IMR-90 (cell line): ENCODE results near the gene FAM89B. TPM values are rescaled to one million over a fixed set of nuclear protein-coding genes. Genes with fewer than 3 reads are reported as not detected.

Source experiments
- ATAC-seq: fragments of 200-7000 bp; cut with Tn5 transposase; 2 replicates; pipeline ENCODE4 v1.9.1; 2020; ENCODE audit warnings: low read depth, mild to moderate bottlenecking, moderate library complexity
- BruUV-seq: library from RNA; stranded (reverse); fragments of 400-500 nt; replicated peaks from 2 replicates; lab custom pipeline; 2021; lab: Mats Ljungman, UMichigan
- CTCF ChIA-PET: fragments of 300-600 bp; formaldehyde crosslinking; extraction: SDS; loops from one replicate; lab custom pipeline; 2021; ENCODE audit warnings: antibody characterized with exemption; lab: Yijun Ruan, JAX
- POLR2A ChIA-PET: fragments of 300-600 bp; sonication (Branson Sonifier 250); formaldehyde crosslinking; loops from one replicate; lab custom pipeline; 2022; ENCODE audit warnings: antibody characterized with exemption; ENCODE audit not compliant: unreplicated experiment; lab: Charles Lee
- DNase-seq: peaks from one replicate; pipeline ENCODE4 v3.0.0; 2013
- H2AFZ ChIP-seq: replicated peaks from 2 replicates; pipeline ENCODE3; 2013; ENCODE audit warnings: low read length, mild to moderate bottlenecking; ENCODE audit not compliant: poor library complexity
- H2AK5ac ChIP-seq: 2 replicates; pipeline ENCODE4 v1.6.1; 2013; ENCODE audit warnings: low read depth, low read length, inconsistent platforms
- H2AK9ac ChIP-seq: replicated peaks from 2 replicates; pipeline ENCODE3; 2013; ENCODE audit warnings: mild to moderate bottlenecking, low read depth, low read length, moderate library complexity; ENCODE audit not compliant: poor library complexity
- H2BK120ac ChIP-seq: 2 replicates; pipeline ENCODE4 v1.6.1; 2013; ENCODE audit warnings: low read depth, low read length, inconsistent platforms
- H2BK15ac ChIP-seq: 3 replicates; pipeline ENCODE4 v1.6.1; 2013; ENCODE audit warnings: low read depth, low read length, inconsistent platforms
- H2BK20ac ChIP-seq: 2 replicates; pipeline ENCODE4 v1.6.1; 2013; ENCODE audit warnings: low read depth, mild to moderate bottlenecking, inconsistent platforms, low read length, moderate library complexity
- H2BK5ac ChIP-seq: 2 replicates; pipeline ENCODE4 v1.6.1; 2013; ENCODE audit warnings: mild to moderate bottlenecking, low read depth, low read length, inconsistent platforms; ENCODE audit not compliant: poor library complexity, severe bottlenecking
- H3K14ac ChIP-seq: replicated peaks from 2 replicates; pipeline ENCODE4 v1.6.1; 2013; ENCODE audit warnings: low read depth, low read length, inconsistent platforms
- H3K18ac ChIP-seq: 2 replicates; pipeline ENCODE4 v1.6.1; 2013; ENCODE audit warnings: low read depth, low read length, control low read depth
- H3K23ac ChIP-seq: 2 replicates; pipeline ENCODE4 v1.6.1; 2013; ENCODE audit warnings: low read depth, low read length, inconsistent platforms
- H3K27ac ChIP-seq: 2 replicates; pipeline ENCODE4 v1.5.1; 2013; ENCODE audit warnings: mild to moderate bottlenecking, control low read depth, low read length; ENCODE audit not compliant: insufficient read depth
- H3K27me3 ChIP-seq: 2 replicates; pipeline ENCODE4 v1.6.1; 2013; ENCODE audit warnings: low read length; ENCODE audit not compliant: control insufficient read depth, insufficient read depth
- H3K36me3 ChIP-seq: 2 replicates; pipeline ENCODE4 v1.6.1; 2013; ENCODE audit warnings: low read length, mixed read lengths; ENCODE audit not compliant: control insufficient read depth, insufficient read depth
- H3K4ac ChIP-seq: 2 replicates; pipeline ENCODE4 v1.6.1; 2013; ENCODE audit warnings: low read depth, low read length, inconsistent platforms
- H3K4me1 ChIP-seq: 2 replicates; pipeline ENCODE4 v1.6.1; 2013; ENCODE audit warnings: low read length, mixed read lengths; ENCODE audit not compliant: control insufficient read depth, insufficient read depth
- H3K4me2 ChIP-seq: 2 replicates; pipeline ENCODE4 v1.6.1; 2013; ENCODE audit warnings: low read depth, mild to moderate bottlenecking, control low read depth, low read length, moderate library complexity
- H3K4me3 ChIP-seq: 2 replicates; pipeline ENCODE4 v1.5.1; 2013; ENCODE audit warnings: low read depth, mild to moderate bottlenecking, control low read depth, low read length, moderate library complexity; ENCODE audit not compliant: insufficient read depth
- H3K56ac ChIP-seq: 2 replicates; pipeline ENCODE4 v1.6.1; 2013; ENCODE audit warnings: low read length, inconsistent platforms; ENCODE audit not compliant: insufficient read depth; ENCODE audit errors: extremely low read depth
- H3K79me1 ChIP-seq, 2 experiments: 2 replicates each; pipeline ENCODE4 v1.6.1; 2013; ENCODE audit warnings: low read length in 2 of 2, inconsistent platforms in 1 of 2, low read depth in 1 of 2
- H3K9ac ChIP-seq: 2 replicates; pipeline ENCODE4 v1.6.1; 2013; ENCODE audit warnings: low read depth, low read length, control low read depth
- H3K9me1 ChIP-seq: 2 replicates; pipeline ENCODE4 v1.6.1; 2013; ENCODE audit warnings: low read length, inconsistent platforms; ENCODE audit not compliant: insufficient read depth
- H3K9me3 ChIP-seq: 2 replicates; pipeline ENCODE4 v1.6.1; 2013; ENCODE audit warnings: low read length; ENCODE audit not compliant: control insufficient read depth, insufficient read depth
- H4K20me1 ChIP-seq: 2 replicates; pipeline ENCODE4 v1.6.1; 2013; ENCODE audit warnings: low read length, inconsistent platforms; ENCODE audit not compliant: insufficient read depth
- H4K5ac ChIP-seq: 2 replicates; pipeline ENCODE4 v1.6.1; 2013; ENCODE audit warnings: mild to moderate bottlenecking, low read depth, low read length, control low read depth
- H4K8ac ChIP-seq, 2 experiments: 2 replicates each; pipeline ENCODE4 v1.6.1; 2013; ENCODE audit warnings: low read depth in 2 of 2, low read length in 2 of 2, control low read depth in 1 of 2, inconsistent platforms in 1 of 2
- H4K91ac ChIP-seq: 2 replicates; pipeline ENCODE4 v1.6.1; 2013; ENCODE audit warnings: low read depth, low read length, inconsistent platforms; ENCODE audit not compliant: insufficient read depth
- BHLHE40 ChIP-seq: fragments of 150-350 bp; IDR thresholded peaks from 2 replicates; pipeline ENCODE4 v1.6.1; 2016; ENCODE audit warnings: mild to moderate bottlenecking, low read depth, low read length
- CEBPB ChIP-seq: IDR thresholded peaks from 2 replicates; pipeline ENCODE4 v1.6.1; 2012; ENCODE audit warnings: low read depth, low read length, improper control_type of control experiment
- FOS ChIP-seq: fragments of 150-350 bp; IDR thresholded peaks from 2 replicates; pipeline ENCODE4 v1.6.1; 2016; ENCODE audit warnings: low read depth, low read length
- POLR2A ChIP-seq: IDR thresholded peaks from 2 replicates; pipeline ENCODE4 v1.6.1; 2012; ENCODE audit warnings: mild to moderate bottlenecking, low read depth, low read length
- RAD21 ChIP-seq: IDR thresholded peaks from 2 replicates; pipeline ENCODE4 v1.6.1; 2012; ENCODE audit warnings: low read length, improper control_type of control experiment
- SMC3 ChIP-seq: fragments of 150-350 bp; IDR thresholded peaks from 2 replicates; pipeline ENCODE4 v1.6.1; 2016; ENCODE audit warnings: low read depth, mild to moderate bottlenecking, antibody characterized with exemption, low read length, moderate library complexity
- WGBS, 2 experiments: methylation state at CpG; one replicate each; pipeline versions ENCODE4 v1.1.5 to v1.1.7; 2013; ENCODE audit warnings: missing lambda C conversion rate in 2 of 2; ENCODE audit not compliant: insufficient read length in 1 of 2; ENCODE audit errors: extremely low coverage in 2 of 2; 5-methylcytosine and 5-hydroxymethylcytosine counted together
- dilution Hi-C: fragments of 300-500 bp; cut with HindIII; formaldehyde crosslinking; loops from one replicate; pipeline ENCODE4 v1.14.3; 2018; ENCODE audit warnings: low sequenced_read_pairs; ENCODE audit not compliant: unreplicated experiment
- in situ Hi-C: fragments of 300-500 bp; cut with MboI; formaldehyde crosslinking; loops from 3 replicates; pipeline ENCODE4 v1.14.3; 2019; ENCODE audit warnings: low sequenced_read_pairs, inconsistent platforms, mixed read lengths
- intact Hi-C: fragments of 100-400 bp; cut with micrococcal nuclease; formaldehyde crosslinking; loops from 2 replicates; pipeline ENCODE4 v1.10.0; 2022
- polyA plus RNA-seq, 3 experiments: library from polyadenylated mRNA; depleted of rRNA; stranded (reverse); fragments of >200 nt; gene quantifications; 2 replicates each; pipeline ENCODE4 v1.2.3, GENCODE V29; 2012; ENCODE audit warnings: low replicate concordance in 1 of 3
- total RNA-seq: library from RNA; depleted of rRNA; stranded (reverse); fragments of >200 nt; gene quantifications from 2 replicates; pipeline ENCODE4 v1.2.3, GENCODE V29; 2012
- TF ChIP-seq, protein P1 (sequence below): conservative IDR thresholded peaks from 2 replicates; pipeline ENCODE4 v1.5.1; 2012; ENCODE audit warnings: mild to moderate bottlenecking, low read depth, low read length, improper control_type of control experiment

FAM89B gene
- total and polyA plus RNA-seq, 2 of the 4 experiments (the other 2 are of a cell fraction): 12.0 to 65.5 TPM

DNA sequence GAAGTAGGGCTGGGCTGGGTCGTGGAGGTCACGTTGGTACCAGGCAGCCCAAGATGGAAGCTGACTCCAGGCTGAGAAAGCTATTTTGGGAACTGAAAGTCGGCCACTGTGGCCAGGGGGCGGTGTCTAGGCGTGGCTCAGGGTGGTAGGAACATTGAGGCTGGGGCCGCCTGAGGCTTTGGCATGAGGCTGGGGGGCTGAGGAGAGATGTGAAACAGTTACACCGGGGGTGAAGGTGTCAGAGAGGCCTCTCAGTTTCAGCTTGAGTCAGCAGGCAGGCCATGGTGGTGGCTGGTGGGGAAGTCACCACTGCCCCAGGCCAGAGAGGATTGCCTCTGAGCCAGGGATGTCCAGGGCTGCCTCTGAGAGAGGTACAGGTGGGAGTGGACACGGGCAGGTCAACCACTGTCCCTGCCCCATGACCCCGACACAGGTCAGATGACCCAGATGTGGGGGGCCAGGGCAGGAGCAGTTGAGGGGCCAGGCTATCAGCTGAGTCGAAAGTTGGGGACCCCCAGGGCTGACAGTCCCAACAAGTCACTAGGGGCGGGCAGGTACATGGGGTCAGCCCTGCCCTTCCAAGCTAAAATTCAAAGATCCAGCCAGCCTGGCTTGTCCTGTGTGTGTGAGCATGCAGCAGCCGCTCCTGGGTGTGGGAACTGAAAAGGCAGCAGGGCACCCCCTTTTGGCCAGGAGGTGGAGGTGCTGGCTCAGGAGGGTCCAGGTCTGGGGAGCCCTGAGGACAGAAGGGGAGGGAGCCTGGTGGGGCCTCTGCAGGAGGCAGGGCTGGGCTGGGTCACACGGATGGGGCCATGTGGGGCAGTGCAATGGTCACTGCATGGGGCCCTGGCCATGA, 16.1 kb downstream of the FAM89B start:
- no peaks in the 10 kb centered on the region for H3K9me3 ChIP-seq
- no peak overlapping the region for H3K4me3 ChIP-seq
- no TSS peak for BruUV-seq
- dilution Hi-C loops (no loop called here), intact Hi-C loops (no loop called here), in situ Hi-C loops (no loop called here)
- TF ChIP-seq FOS (no peak), RAD21 (peak; percentile 53), CEBPB (no peak), SMC3 (peak; percentile 34; the same call in 1 of the 2 replicates), BHLHE40 (no peak), POLR2A (no peak)
- TF ChIP-seq, protein P1, sequence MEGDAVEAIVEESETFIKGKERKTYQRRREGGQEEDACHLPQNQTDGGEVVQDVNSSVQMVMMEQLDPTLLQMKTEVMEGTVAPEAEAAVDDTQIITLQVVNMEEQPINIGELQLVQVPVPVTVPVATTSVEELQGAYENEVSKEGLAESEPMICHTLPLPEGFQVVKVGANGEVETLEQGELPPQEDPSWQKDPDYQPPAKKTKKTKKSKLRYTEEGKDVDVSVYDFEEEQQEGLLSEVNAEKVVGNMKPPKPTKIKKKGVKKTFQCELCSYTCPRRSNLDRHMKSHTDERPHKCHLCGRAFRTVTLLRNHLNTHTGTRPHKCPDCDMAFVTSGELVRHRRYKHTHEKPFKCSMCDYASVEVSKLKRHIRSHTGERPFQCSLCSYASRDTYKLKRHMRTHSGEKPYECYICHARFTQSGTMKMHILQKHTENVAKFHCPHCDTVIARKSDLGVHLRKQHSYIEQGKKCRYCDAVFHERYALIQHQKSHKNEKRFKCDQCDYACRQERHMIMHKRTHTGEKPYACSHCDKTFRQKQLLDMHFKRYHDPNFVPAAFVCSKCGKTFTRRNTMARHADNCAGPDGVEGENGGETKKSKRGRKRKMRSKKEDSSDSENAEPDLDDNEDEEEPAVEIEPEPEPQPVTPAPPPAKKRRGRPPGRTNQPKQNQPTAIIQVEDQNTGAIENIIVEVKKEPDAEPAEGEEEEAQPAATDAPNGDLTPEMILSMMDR: peak; percentile 46
- H3K4ac ChIP-seq: no peak overlapping the region
- H3K9ac ChIP-seq: no peak overlapping the region
- H3K27ac ChIP-seq: no peak overlapping the region
- POLR2A ChIA-PET: no interaction called here
- H3K79me1 ChIP-seq: peaks cover 0 to 24% of the 10 kb centered on the region in 2 experiments; a peak in 1 of 4 replicates
- H3K27me3 ChIP-seq: no peaks in the 10 kb centered on the region
- CTCF ChIA-PET: no interaction called here
- no peak overlapping the region for H2BK20ac ChIP-seq
- H3K4me2 ChIP-seq: no peak overlapping the region
- H4K91ac ChIP-seq: no peak overlapping the region
- peaks cover 4% of the 10 kb centered on the region for H3K4me1 ChIP-seq
- H2AK5ac ChIP-seq: peak overlapping the region; percentile 70
- H4K20me1 ChIP-seq: peaks cover 5% of the 10 kb centered on the region
- H2AK9ac ChIP-seq: peak overlapping the region; percentile 91
- H4K8ac ChIP-seq: no peak overlapping the region
- H4K5ac ChIP-seq: no peak overlapping the region
- no peak overlapping the region for H3K18ac ChIP-seq
- H3K36me3 ChIP-seq: peaks cover 41% of the 10 kb centered on the region
- H3K14ac ChIP-seq: no peak overlapping the region
- H3K23ac ChIP-seq: no peak overlapping the region
- H2BK120ac ChIP-seq: no peak overlapping the region
- peak overlapping the region; percentile 33 for H2AFZ ChIP-seq
- no peak for ATAC-seq
- no peak overlapping the region for H3K56ac ChIP-seq
- peak; percentile 32 for DNase-seq
- no peak overlapping the region for H2BK5ac ChIP-seq
- WGBS, 2 experiments: 85% methylated on average over 5 of the region's 13 CpGs; no CpG with 5 or more reads in 1 of the 2 experiments
- no peak overlapping the region for H2BK15ac ChIP-seq
- no peaks in the 10 kb centered on the region for H3K9me1 ChIP-seq
